Adrenal gland (tissue), 5 donors: ENCODE data around the gene ENDOD1.

ENCODE experiments used
- CTCF ChIP-seq, 6 experiments: fragments of 450-650 bp in 4 of 6; fragments of 200-600 bp in 2 of 6; sonication (generic) in 1 of 6; IDR thresholded peaks; 1 replicate in 5 of 6; 2 replicates in 1 of 6; pipeline versions ENCODE4 v1.5.1 to v1.8.0; 2016 to 2021; ENCODE audit warnings: antibody characterized with exemption in 6 of 6, mild to moderate bottlenecking in 2 of 6, moderate library complexity in 1 of 6
- POLR2A ChIP-seq, 2 donors: fragments of 450-650 bp; IDR thresholded peaks; one replicate each; pipeline ENCODE4 v1.6.1; 2017; ENCODE audit warnings: antibody characterized with exemption in 2 of 2, mild to moderate bottlenecking in 2 of 2, moderate library complexity in 1 of 2
- donor health status: DM: no; HTN: no; CAD: no.

GRCh38 chr11:95111923-95112540, 22.4 kb downstream of the ENDOD1 start:
- TF ChIP-seq CTCF (IDR thresholded peaks at IDR 0.05) = no peak
- TF ChIP-seq POLR2A (IDR thresholded peaks at IDR 0.05) = no peak
